GM12891 (cell line): ENCODE results near the gene TFG.

ENCODE experiments used
- DNase-seq: peaks from one replicate; pipeline ENCODE4 v3.0.0; 2011; ENCODE audit warnings: low spot score; ENCODE audit not compliant: insufficient read length
- FAIRE-seq: peaks from 2 replicates; lab custom pipeline; 2011; peaks lifted over from hg19 to GRCh38; lab: Jason Lieb, UNC
- PAX5 ChIP-seq: IDR thresholded peaks from 2 replicates; pipeline ENCODE4 v1.6.1; 2011; ENCODE audit warnings: low read length, moderate library complexity, mild to moderate bottlenecking; ENCODE audit not compliant: insufficient read depth, severe bottlenecking
- POLR2A ChIP-seq: IDR thresholded peaks from 2 replicates; pipeline ENCODE4 v1.6.1; 2011; ENCODE audit warnings: low read depth, low read length, control low read depth
- POLR2AphosphoS5 ChIP-seq: IDR thresholded peaks from 2 replicates; pipeline ENCODE4 v1.6.1; 2011; ENCODE audit warnings: low read depth, low read length, control low read depth
- POU2F2 ChIP-seq: IDR thresholded peaks from 2 replicates; pipeline ENCODE4 v1.6.1; 2011; ENCODE audit warnings: low read depth, mild to moderate bottlenecking, control low read depth, low read length, moderate library complexity
- SPI1 ChIP-seq: IDR thresholded peaks from 2 replicates; pipeline ENCODE4 v1.6.1; 2011; ENCODE audit warnings: low read depth, low read length, control low read depth
- TAF1 ChIP-seq: IDR thresholded peaks from 2 replicates; pipeline ENCODE4 v1.6.1; 2011; ENCODE audit warnings: low read depth, low read length, control low read depth

TFG gene

DNA sequence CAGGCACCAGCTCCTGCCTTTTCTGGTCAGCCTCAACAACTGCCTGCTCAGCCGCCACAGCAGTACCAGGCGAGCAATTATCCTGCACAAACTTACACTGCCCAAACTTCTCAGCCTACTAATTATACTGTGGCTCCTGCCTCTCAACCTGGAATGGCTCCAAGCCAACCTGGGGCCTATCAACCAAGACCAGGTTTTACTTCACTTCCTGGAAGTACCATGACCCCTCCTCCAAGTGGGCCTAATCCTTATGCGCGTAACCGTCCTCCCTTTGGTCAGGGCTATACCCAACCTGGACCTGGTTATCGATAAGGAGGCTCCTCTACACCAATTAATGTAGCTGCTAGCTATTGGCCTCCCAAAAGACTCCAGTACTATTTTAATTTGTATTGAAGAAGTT is 38.9 kb downstream of the TFG start:
- FAIRE-seq = no peak
- TF ChIP-seq SPI1 = no peak
- no peak for TF ChIP-seq PAX5
- TF ChIP-seq TAF1 = no peak
- no peak for TF ChIP-seq POLR2A
- TF ChIP-seq POLR2AphosphoS5 = no peak
- TF ChIP-seq POU2F2 = no peak
- DNase-seq = no peak

DNA sequence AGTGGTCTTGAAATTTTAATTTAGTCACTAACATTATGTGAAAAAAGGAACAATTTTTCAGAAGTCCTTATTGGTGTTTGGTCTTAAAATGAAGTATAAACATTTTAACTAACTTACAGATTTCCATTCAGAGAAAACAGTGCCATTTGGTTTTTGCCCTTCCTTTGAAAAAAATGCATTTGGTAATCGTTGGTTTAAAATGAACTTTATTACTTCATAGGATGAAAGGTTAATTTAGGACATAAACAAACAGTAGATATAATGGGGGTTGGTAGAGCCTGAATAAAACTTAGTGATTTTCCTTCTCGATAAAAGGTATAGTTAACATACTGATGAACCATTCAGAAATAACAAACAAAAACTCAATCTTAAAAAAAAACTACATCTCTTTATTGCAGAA is 39.7 kb downstream of the TFG start:
- FAIRE-seq (no peak), DNase-seq (no peak)
- TF ChIP-seq POLR2A (no peak), TAF1 (no peak), POLR2AphosphoS5 (no peak), POU2F2 (no peak), PAX5 (no peak)

DNA sequence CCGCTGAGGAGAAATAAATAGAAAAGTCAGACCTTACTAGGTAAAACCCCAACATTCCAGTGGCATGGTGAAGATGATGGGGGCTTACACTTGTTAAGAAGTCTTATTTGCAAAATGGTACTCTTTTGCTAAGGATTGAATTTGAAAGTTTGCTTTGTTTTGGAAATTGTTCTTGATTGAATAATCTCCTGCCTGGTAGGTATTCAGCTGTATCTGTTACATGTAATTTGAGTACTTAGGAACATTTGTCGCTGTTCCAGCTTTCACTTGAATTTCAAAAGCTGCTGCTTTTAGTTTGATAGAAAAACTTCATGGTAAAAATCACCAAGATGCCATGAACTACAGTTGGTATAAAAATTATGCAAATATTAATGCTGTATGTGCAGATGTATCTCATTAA is 44.6 kb downstream of the TFG start:
- DNase-seq (no peak), FAIRE-seq (no peak)
- TF ChIP-seq POLR2AphosphoS5 (no peak), TAF1 (no peak)

DNA sequence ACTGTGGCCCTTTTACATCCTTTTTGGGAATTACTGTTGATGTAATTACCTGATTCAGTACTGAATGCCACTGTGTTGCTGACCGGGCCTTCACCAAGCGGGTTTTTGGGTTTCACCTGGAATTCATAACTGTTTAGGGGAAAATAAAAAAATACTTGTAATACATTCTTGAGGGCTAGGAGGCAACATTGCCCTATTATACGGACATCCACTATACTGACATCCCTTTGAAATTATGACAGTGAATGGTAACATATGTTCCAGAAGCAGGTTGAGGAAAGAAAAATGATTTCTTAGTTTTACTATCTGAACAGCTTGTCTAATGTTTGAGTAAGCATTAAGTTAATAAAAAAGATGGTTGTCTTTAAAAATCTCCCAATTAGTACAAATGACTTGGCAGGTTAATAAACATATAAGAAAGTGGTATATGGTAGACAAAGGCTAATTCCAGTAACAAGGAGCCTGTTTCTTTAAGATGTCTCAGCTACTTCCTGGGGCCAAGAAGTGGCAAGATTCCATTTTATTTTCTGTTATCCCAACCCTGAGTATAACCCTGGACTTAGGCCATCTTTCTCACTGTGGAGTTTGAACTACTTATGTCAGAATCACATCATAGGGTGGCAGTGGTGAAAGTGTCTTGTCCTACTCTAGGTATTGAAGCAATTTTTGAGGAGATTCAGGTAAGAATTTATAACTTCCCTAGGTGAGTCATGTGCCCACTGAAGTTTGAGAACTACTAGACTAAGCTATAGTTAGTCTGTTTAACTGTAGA is 45.5 kb downstream of the TFG start:
- TF ChIP-seq POU2F2 (no peak), TAF1 (no peak), PAX5 (no peak), POLR2A (no peak), POLR2AphosphoS5 (no peak), SPI1 (no peak)
- no peak for DNase-seq
- FAIRE-seq = peak; percentile 23

DNA sequence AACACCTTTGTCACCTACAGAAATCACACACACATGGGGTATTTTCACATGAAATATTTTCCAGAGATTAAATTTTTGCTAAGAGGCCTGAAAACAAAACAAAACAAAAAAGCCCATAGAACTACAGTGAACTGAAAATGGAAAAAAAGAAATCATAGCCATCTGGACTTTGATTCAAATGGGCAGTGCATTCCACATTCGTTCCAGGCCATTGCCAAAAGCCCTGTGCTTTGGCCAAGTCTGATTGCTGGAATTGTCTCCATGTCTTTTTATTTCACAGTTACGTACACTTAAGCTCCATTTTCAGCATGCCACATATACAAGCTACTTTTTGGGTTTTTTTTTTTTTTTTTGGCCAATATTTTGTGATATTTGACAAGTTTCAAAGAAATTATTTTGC is 47.1 kb downstream of the TFG start:
- DNase-seq (no peak), FAIRE-seq (no peak)
- TF ChIP-seq POLR2A = no peak
- TF ChIP-seq TAF1 = no peak
- TF ChIP-seq PAX5 = no peak
- no peak for TF ChIP-seq POLR2AphosphoS5
- no peak for TF ChIP-seq SPI1
- no peak for TF ChIP-seq POU2F2

DNA sequence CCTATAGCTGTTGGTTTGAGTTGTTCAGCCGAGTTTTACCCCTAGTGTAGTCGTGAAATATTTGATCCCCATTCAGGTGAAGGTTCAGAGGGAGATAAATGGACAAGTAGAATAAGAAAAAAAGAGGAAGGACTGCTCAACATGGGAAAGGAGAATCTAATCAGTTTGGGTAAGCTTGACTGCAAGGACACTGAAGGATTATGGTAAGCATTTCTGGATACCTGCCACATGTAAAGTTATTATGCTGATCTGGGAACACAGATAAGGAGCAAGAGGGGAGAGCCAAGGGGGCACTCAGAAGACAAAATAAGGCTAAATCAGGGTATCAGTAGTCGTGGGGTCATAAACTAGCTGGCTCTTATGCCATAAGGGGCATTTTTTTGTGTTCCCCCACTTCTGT is 49.9 kb downstream of the TFG start:
- DNase-seq (no peak), FAIRE-seq (no peak)
- TF ChIP-seq POLR2A (no peak), TAF1 (no peak), POLR2AphosphoS5 (no peak), POU2F2 (no peak)

DNA sequence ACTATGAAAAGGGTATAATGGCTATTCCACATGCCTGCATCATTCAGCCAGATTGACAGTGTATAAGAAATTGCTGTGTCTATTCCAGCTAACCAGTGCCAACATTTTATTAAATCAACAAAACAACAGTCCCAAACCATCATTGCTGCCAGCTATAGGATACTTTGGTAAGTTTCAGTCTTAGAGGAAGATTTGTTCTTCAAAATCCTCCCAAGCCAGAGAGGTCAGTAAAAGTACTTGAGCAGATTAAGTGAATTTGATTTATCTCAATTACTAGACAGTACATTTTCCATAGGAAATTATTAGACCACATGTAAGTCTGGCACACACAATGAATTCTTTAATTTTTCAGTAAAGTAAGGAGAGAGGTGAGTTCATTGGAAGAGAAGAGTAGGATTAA is 50.7 kb downstream of the TFG start:
- FAIRE-seq (no peak), DNase-seq (no peak)
- no peak for TF ChIP-seq PAX5
- TF ChIP-seq POU2F2 = no peak
- no peak for TF ChIP-seq TAF1
- no peak for TF ChIP-seq POLR2A
- no peak for TF ChIP-seq POLR2AphosphoS5
- TF ChIP-seq SPI1 = no peak

DNA sequence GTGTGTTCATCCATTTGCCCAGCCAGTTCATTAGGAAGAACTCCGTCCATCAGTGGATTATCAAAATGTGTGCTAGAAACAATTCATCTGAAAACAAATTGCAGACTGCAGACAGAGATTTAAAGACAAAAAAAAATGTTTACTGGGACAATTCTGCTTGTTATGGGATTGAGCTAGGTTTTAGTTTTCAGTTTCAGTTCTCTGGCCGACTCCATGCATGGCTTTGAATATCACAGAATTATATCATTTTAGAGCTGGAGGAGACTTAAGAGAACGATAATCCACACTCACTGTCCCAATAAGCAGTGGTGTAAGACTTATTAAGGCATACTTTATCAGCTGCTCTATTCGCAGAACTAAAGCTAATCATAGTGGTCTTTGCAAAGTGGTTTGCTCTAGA is 51.1 kb downstream of the TFG start:
- FAIRE-seq (no peak), DNase-seq (no peak)
- no peak for TF ChIP-seq SPI1
- no peak for TF ChIP-seq TAF1
- no peak for TF ChIP-seq POLR2AphosphoS5
- no peak for TF ChIP-seq POLR2A
- TF ChIP-seq POU2F2 = no peak
- no peak for TF ChIP-seq PAX5

DNA sequence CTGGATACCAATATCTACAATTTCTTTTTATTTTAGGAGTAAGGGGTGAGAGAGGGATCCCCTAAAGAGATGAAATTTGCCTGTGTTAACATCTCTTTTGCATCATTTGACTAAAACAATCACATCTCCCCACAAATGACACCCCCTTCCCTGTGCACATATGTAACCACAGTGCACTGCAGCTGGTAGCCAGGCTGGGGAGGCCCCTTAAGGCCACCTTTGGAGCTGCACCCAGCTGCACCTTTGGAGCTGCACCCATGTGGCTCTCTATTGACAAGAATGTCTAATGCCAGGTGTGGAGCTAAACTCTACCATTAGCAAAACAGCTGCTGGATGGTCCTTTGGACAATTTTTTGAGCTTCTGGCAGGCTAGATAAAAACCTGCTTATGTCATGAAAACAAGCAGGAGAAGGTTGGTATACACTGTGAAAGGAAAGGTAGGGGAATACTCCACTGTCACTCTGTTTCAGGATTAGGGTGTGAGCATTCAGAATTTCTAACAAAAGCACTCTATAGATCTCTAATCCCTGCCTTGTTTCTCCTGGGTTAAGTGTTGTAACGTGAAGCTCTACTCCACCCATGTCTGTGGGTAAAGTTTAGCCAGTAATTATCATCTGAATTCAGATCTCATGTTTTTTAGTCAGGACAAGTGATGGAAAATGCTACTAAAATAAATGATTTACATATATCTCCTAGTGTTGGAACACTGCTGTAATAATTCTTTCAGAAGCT is 52.1 kb downstream of the TFG start:
- FAIRE-seq (peak; percentile 23), DNase-seq (peak; percentile 2)
- TF ChIP-seq POU2F2 (no peak), POLR2AphosphoS5 (no peak), PAX5 (no peak), POLR2A (no peak), TAF1 (no peak), SPI1 (no peak)

DNA sequence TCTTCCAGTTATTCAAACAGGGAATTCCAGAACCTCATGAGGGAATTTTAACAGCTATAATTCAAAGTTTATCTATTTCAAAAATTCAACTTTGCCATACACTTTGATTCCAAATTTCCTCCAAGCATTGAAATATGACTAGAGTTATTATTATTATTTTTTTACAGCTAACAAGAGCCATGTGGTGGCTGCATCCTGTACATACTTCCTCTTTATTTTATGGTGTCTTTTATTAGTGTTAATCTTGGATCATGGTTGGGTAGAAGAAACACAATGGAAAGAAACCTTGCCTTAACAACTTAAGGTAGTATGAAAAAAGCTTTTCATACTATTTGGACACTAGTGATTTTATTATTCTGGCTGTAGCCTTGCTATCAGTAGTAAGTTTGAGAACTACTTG is 52.7 kb downstream of the TFG start:
- TF ChIP-seq SPI1 (no peak), PAX5 (no peak), TAF1 (no peak), POLR2AphosphoS5 (no peak), POU2F2 (no peak), POLR2A (no peak)
- DNase-seq (no peak), FAIRE-seq (no peak)
